ENCODE data around the gene CHCHD4.
"Not testable (repeated sequence)": the region's sequence is repeated elsewhere in the genome, so short reads cannot be mapped to it uniquely, and the experiment has no call there.

The CHCHD4 gene

GRCh38 chr3:14123308-14124222 lies 1.1 kb downstream of the CHCHD4 start:
- Histone ChIP-seq H3K4me1 (ENCODE audit: control insufficient read depth, insufficient read depth, low read length) (peaks cover 16% of the 10 kb centered on the region), H3K36me3 (ENCODE audit: control insufficient read depth, insufficient read depth, low read length) (peaks cover 18% of the 10 kb centered on the region), H3K27me3 (ENCODE audit: control insufficient read depth, insufficient read depth, low read length) (no peaks in the 10 kb centered on the region)

GRCh38 chr3:14122301-14122700 lies 2.4 kb downstream of the CHCHD4 start:
- Histone ChIP-seq H3K9me3 (ENCODE audit: control insufficient read depth, insufficient read depth, low read length) (no peaks in the 10 kb centered on the region), H3K27me3 (ENCODE audit: control insufficient read depth, insufficient read depth, low read length) (no peaks in the 10 kb centered on the region), H3K4me3 (ENCODE audit: low read depth, low read length) (no peak overlapping the region), H3K36me3 (ENCODE audit: control insufficient read depth, insufficient read depth, low read length) (peaks cover 13% of the 10 kb centered on the region), H3K9ac (ENCODE audit: low read depth, low read length) (no peak overlapping the region), H3K4me1 (ENCODE audit: control insufficient read depth, insufficient read depth, low read length) (peaks cover 20% of the 10 kb centered on the region)

More at GRCh38 chr3:14123308-14124222, 1.1 kb downstream of the CHCHD4 start:
- no peaks in the 10 kb centered on the region for H3K9me3 ChIP-seq (ENCODE audit: control insufficient read depth, insufficient read depth, low read length)
- peak overlapping the region; percentile 97 for H3K4me3 ChIP-seq (ENCODE audit: low read depth, low read length)
- peak overlapping the region; percentile 90 for H3K9ac ChIP-seq (ENCODE audit: low read depth, low read length)

- no peaks in the 10 kb centered on the region for H3K27me3 ChIP-seq (ENCODE audit: control insufficient read depth, insufficient read depth, low read length)
- no peaks in the 10 kb centered on the region for H3K9me3 ChIP-seq (ENCODE audit: control insufficient read depth, insufficient read depth, low read length)
- H3K4me1 ChIP-seq (ENCODE audit: control insufficient read depth, insufficient read depth, low read length), result peaks cover 21% of the 10 kb centered on the region
- H3K36me3 ChIP-seq (ENCODE audit: control insufficient read depth, insufficient read depth, low read length), result peaks cover 13% of the 10 kb centered on the region
- H3K9ac ChIP-seq (ENCODE audit: low read depth, low read length), result no peak overlapping the region
- no peak overlapping the region for H3K4me3 ChIP-seq (ENCODE audit: low read depth, low read length)
Measured at GRCh38 chr3:14121859-14122258, 2.8 kb downstream of the CHCHD4 start.

GRCh38 chr3:14120921-14121448 lies 3.7 kb downstream of the CHCHD4 start:
- not testable (repeated sequence) for H3K27me3 ChIP-seq (ENCODE audit: control insufficient read depth, insufficient read depth, low read length); H3K9me3 ChIP-seq (ENCODE audit: control insufficient read depth, insufficient read depth, low read length); H3K9ac ChIP-seq (ENCODE audit: low read depth, low read length); H3K4me3 ChIP-seq (ENCODE audit: low read depth, low read length)
- peaks cover 19% of the 10 kb centered on the region for H3K4me1 ChIP-seq (ENCODE audit: control insufficient read depth, insufficient read depth, low read length)
- H3K36me3 ChIP-seq (ENCODE audit: control insufficient read depth, insufficient read depth, low read length), result peaks cover 18% of the 10 kb centered on the region

GRCh38 chr3:14120111-14120920 lies 4.4 kb downstream of the CHCHD4 start:
- peaks cover 23% of the 10 kb centered on the region for H3K36me3 ChIP-seq (ENCODE audit: control insufficient read depth, insufficient read depth, low read length)
- H3K9ac ChIP-seq (ENCODE audit: low read depth, low read length), result no peak overlapping the region
- no peak overlapping the region for H3K4me3 ChIP-seq (ENCODE audit: low read depth, low read length)
- no peaks in the 10 kb centered on the region for H3K9me3 ChIP-seq (ENCODE audit: control insufficient read depth, insufficient read depth, low read length)
- H3K27me3 ChIP-seq (ENCODE audit: control insufficient read depth, insufficient read depth, low read length), result no peaks in the 10 kb centered on the region
- H3K4me1 ChIP-seq (ENCODE audit: control insufficient read depth, insufficient read depth, low read length), result peaks cover 17% of the 10 kb centered on the region

GRCh38 chr3:14119651-14120050 lies 5.0 kb downstream of the CHCHD4 start:
- Histone ChIP-seq H3K9ac (ENCODE audit: low read depth, low read length) (no peak overlapping the region), H3K27me3 (ENCODE audit: control insufficient read depth, insufficient read depth, low read length) (no peaks in the 10 kb centered on the region), H3K36me3 (ENCODE audit: control insufficient read depth, insufficient read depth, low read length) (peaks cover 25% of the 10 kb centered on the region), H3K4me1 (ENCODE audit: control insufficient read depth, insufficient read depth, low read length) (peaks cover 17% of the 10 kb centered on the region), H3K9me3 (ENCODE audit: control insufficient read depth, insufficient read depth, low read length) (no peaks in the 10 kb centered on the region), H3K4me3 (ENCODE audit: low read depth, low read length) (no peak overlapping the region)

- no peak overlapping the region for H3K9ac ChIP-seq (ENCODE audit: low read depth, low read length)
- H3K4me3 ChIP-seq (ENCODE audit: low read depth, low read length), result no peak overlapping the region
- H3K9me3 ChIP-seq (ENCODE audit: control insufficient read depth, insufficient read depth, low read length), result no peaks in the 10 kb centered on the region
- peaks cover 28% of the 10 kb centered on the region for H3K36me3 ChIP-seq (ENCODE audit: control insufficient read depth, insufficient read depth, low read length)
- H3K4me1 ChIP-seq (ENCODE audit: control insufficient read depth, insufficient read depth, low read length), result peaks cover 15% of the 10 kb centered on the region
- H3K27me3 ChIP-seq (ENCODE audit: control insufficient read depth, insufficient read depth, low read length), result no peaks in the 10 kb centered on the region
Measured at GRCh38 chr3:14118400-14119381, 6.0 kb downstream of the CHCHD4 start.

GRCh38 chr3:14117468-14118399 lies 6.9 kb downstream of the CHCHD4 start:
- H3K36me3 ChIP-seq (ENCODE audit: control insufficient read depth, insufficient read depth, low read length), result peaks cover 33% of the 10 kb centered on the region
- no peak overlapping the region for H3K9ac ChIP-seq (ENCODE audit: low read depth, low read length)
- peaks cover 8% of the 10 kb centered on the region for H3K4me1 ChIP-seq (ENCODE audit: control insufficient read depth, insufficient read depth, low read length)
- H3K9me3 ChIP-seq (ENCODE audit: control insufficient read depth, insufficient read depth, low read length), result no peaks in the 10 kb centered on the region
- H3K4me3 ChIP-seq (ENCODE audit: low read depth, low read length), result no peak overlapping the region
- H3K27me3 ChIP-seq (ENCODE audit: control insufficient read depth, insufficient read depth, low read length), result no peaks in the 10 kb centered on the region

- Histone ChIP-seq H3K4me1 (ENCODE audit: control insufficient read depth, insufficient read depth, low read length) (peaks cover 5% of the 10 kb centered on the region), H3K36me3 (ENCODE audit: control insufficient read depth, insufficient read depth, low read length) (peaks cover 24% of the 10 kb centered on the region), H3K9ac (ENCODE audit: low read depth, low read length) (no peak overlapping the region), H3K27me3 (ENCODE audit: control insufficient read depth, insufficient read depth, low read length) (no peaks in the 10 kb centered on the region), H3K4me3 (ENCODE audit: low read depth, low read length) (no peak overlapping the region), H3K9me3 (ENCODE audit: control insufficient read depth, insufficient read depth, low read length) (no peaks in the 10 kb centered on the region)
Measured at GRCh38 chr3:14113965-14114635, 10.6 kb downstream of the CHCHD4 start.

- Histone ChIP-seq H3K9me3 (ENCODE audit: control insufficient read depth, insufficient read depth, low read length) (no peaks in the 10 kb centered on the region), H3K36me3 (ENCODE audit: control insufficient read depth, insufficient read depth, low read length) (peaks cover 17% of the 10 kb centered on the region), H3K4me3 (ENCODE audit: low read depth, low read length) (no peak overlapping the region), H3K4me1 (ENCODE audit: control insufficient read depth, insufficient read depth, low read length) (no peaks in the 10 kb centered on the region), H3K9ac (ENCODE audit: low read depth, low read length) (no peak overlapping the region), H3K27me3 (ENCODE audit: control insufficient read depth, insufficient read depth, low read length) (no peaks in the 10 kb centered on the region)
Measured at GRCh38 chr3:14110699-14111098, 14.0 kb downstream of the CHCHD4 start.

Data from iPS-15b (cell line).